Measurements from ENCODE around the gene ITSN1.
"Not testable (repeated sequence)": the region's sequence is repeated elsewhere in the genome, so short reads cannot be mapped to it uniquely, and the experiment has no call there.

The ITSN1 gene

DNA sequence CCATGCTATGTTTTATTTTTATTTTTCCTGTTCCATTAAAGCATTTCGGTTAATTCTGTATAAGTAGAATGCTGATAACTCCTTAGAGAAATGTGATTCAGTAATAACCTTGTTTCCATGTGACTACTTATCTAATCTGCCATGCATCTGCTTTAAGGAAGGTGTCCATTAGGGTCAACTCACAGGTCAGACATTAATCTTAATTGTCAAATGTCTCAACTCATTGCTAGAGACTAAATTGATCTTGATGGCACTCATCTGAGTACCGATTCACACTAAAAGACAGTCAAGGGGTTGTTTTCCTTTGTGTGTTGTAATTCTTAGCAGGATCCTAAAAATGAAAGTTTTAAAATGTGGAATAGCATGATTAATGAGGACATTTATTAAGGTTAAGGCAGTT, 41.8 kb downstream of the ITSN1 start:
- DNase-seq, result no peak

DNA sequence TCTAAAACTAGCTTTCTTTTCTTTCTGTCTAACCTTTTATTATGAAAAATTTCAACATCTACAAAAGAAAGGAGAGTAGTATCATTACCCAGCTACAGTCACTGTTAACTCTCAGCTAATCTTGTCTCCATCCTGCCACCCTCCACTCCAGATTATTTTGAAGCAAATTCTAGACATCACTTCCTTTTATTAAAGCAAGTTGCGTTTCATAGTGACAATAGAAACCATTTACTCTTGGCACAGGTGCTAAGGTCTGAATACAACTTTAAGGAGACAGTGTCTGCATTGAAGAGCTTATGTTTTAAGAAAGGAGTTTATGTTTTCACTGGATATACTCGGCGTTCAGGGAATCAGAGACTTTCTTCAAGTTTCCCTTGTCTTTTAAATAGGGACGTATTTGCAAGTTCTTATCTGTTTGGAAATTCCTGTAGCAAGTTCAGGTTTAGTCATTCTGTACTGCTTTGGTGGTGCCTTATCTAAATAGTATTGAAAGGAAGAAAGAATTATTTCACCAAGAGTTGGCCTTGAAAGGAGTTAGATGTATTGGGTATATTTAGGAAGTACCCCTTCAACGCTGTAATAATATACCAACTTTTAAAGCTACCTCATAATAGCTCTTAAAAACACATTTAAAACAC, 42.7 kb downstream of the ITSN1 start:
- no peak for DNase-seq

DNA sequence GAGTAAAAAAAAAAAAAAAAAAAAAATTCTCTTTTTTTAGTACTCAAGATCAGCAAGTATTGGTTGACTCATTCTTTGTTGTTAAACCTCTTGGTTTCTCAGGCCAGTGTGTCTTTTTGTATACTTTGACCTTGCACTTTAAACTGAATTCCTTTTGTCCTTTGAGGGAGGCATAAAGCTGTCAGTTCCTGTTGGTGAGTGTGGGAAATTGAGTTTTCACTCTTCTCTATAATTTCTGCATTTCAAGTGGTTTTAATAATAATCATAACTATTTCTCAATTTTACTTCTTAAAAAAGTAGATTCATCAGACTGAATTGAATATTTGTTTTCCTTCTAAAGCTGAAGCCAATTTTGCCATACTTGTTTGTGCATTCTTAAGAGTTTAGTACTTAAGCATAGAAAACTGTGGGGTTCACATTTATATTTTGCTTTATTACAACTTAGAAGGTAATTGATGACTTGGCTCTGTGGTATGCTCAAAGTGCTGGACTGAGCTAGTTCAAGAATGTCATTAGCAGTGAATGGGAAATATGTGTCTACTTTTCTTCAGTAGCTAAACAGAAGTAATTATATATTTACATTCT, 43.4 kb downstream of the ITSN1 start:
- no peak for DNase-seq

DNA sequence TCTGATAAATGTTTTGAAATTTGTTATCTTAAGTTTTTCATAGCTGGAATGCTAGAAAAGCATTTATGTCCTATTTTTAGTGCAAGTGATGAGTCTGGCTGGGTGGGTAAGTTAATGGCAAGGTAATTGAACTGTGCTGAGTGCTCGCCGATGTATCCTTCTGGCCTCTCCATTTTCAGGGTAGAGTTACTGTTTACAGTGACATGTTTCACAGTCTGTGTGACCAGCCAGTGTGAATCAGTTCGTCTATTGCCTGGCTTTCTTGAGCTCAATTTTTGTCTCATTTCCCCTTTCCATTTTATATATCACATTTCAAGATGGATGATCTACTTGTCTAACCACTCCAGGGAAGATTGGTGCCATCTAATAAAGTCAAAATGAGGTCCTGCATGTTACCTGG, 44.1 kb downstream of the ITSN1 start:
- DNase-seq, result no peak

DNA sequence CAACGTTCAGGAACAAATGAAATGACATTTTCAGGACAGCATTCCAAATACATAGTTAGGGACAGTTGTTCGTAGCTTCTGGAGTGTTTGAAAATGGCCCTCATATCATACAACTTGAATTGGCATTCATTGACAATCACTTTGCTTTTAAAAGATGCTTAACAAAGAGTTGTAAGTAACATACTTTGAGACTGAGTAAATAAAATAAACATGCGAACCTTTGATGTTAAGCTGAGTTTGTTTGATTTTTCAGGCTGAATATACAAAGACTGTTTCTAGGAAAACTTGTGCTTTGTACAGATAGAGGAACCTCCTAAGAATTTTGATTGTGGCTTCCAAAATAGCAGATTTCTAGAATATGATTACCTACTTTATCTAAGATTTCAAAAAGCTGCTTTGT, 45.3 kb downstream of the ITSN1 start:
- no peak for DNase-seq

DNA sequence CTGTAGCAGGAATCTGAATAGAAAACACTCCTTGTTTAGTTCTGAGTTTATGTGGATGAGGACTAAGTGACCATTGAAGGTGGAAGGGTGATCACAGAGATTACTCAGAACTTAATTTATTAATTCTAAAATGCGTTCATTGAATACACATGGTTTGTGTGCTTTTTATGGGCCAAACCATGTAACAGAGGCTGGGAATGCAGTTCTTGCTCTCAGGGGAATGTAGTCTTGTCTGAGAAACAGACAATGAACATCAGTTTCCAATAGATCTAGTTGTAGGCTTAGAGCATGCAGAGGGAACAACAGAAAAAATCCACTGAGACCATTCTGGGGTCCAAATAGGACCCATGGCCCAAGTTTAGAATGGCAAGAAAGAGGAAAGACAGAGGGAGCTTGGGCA, 46.1 kb downstream of the ITSN1 start:
- DNase-seq, result no peak

DNA sequence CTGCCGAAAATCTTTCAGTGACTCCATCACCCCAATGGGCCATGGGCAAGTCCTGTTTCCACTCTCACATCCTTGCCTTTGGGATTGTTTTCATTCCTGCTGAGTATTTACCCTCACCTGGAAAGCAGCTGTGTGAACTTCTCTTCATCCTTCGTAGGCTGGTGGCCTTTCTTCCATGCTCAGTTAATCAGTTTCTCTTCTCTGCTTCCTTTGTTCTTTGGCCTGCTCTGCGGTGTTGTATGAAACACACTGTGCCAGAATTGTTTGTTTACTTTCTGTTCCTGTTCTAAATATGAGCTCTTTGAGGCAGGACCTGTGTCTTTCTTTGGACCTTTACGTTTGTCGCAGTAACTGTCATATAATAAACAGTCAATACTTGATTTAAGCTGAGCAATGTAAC, 48.6 kb downstream of the ITSN1 start:
- DNase-seq, result no peak

DNA sequence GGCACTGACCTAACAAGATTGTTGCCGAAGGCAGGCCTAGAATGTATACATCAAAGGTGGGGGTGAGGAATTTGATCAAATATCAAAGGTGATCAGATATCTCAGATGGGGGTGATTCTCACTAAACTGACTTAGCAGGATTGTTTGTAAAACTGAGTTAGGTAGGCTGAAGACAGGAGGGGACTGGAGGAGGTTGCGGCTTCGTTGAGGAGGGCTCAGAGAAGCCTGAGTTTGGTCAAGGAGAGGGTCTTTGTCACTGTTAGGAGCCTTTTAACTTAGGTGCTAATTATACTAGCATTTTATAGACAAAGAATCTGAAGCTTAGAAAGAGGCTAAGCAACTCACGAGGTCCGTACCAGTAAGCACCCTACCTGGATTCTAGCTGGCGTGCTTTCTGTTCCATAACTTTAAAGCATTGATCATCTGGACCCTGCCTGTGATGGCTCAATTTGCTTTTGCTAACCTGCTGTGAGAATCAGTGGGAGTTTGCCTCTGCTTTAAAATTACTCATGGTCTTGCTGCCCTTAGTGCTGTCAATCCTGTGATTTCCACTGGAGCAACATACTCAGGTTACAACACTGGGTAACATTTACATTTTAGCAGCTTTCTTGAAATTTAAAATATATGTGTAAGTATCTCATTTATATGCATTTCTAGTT, 49.8 kb downstream of the ITSN1 start:
- no peak for DNase-seq

DNA sequence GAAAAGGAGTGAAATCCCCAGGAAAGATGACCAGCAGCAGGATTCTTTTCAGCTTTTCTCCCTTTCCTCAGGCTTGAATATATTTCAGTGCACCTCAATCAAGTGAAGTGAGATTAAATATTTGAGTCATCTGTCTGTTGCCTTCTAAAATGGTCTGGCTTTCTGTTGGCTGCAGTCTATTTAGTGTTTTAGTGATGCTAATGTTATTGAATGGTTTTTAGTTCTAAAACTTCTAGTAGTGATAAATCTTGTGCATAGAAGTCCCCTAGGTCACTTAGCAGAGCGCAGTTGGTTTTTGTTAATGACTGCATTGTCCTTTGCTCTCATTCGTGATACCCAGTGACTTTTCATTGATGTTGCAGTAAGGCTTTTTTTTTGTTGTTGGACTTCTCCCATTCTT, 53.5 kb downstream of the ITSN1 start:
- no peak for DNase-seq

DNA sequence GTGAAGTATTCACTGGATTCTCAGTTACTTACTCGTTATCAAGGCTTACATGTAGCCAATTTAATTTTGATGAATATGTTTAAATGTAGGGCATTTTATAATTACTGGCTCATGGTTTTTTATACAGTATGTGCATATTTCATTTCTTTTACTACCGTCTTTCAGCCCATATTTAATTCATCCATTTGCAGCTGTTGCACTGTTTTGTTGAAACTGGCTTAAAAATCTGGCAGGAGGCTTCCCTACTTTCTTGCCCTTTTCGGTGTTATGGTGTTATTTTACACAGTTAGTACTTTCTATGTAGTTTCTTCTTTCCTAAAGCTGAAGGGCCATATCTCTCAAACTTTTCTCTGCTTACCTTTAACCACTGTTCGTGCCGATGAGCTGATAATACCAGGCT, 54.2 kb downstream of the ITSN1 start:
- no peak for DNase-seq

DNA sequence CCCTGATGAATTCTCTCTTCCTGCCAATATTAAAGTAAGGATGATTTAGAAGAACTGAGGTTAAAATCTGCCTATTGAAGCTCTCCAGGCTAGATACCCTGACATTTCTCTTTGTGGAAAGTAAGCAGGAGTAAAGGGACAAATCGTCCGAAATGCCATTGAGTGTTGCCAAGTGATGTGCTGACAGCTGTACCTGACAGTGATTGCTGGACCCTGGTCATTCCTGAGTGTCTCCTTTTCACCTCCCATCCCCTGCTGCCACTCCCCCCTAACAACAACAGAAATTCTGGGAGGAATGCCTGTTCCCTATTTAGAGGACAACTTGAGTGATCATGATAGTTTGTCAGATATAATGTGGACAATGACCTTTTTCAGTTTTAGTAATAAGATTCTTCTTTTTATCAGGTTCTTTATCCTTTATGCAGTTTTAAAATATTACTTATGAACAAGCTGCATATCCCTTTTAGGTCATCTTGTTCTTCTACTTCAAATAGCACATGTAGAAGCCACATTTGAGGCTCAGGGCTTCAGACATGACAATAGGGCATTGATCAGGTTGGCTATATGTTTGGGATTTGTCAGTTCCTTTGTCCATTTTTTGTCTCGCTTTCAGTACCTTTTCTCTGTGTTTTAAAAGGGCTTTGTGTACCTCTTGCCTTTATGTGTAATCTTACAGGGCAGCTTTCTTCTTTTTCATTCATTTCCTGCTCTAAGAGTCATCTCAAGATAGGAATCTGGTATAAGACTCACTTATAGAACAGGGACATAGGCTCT, 56.0 kb downstream of the ITSN1 start:
- no peak for DNase-seq

DNA sequence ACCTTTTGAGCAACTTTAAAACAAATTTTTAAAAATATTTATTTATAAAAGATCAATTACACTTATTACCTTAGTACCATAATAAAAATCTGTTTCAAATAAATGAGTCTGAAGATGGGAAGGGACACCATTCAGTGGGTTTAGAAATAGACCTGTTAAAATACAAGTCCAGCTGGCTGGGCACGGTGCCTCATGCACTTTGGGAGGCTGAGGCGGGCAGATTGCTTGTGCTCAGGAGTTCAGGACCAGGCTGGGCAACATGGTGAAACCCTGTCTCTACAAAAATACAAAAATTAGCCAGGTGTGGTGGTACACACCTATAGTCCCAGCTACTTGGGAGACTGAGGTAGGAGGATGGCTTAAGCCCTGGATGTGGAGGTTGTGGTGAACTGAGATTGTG, 57.0 kb downstream of the ITSN1 start:
- DNase-seq, result no peak

DNA sequence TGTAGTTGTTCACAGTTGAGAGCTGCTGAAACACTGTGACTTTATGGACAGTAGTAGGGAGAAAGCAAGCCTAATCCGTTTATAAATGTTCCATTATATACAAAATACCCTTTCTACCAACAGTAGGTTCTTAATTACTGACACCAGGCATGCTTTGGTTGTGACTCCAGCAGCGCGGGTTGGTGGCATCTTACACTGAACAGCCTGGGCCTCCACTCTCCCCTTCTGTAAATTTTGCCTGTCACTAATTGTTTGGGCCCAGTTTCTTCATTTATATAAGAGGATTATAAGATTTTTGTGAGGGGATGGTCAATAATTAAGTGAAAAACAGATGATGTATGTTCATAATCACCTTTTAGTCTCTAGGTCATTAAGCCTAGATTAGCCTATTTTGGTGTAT, 58.2 kb downstream of the ITSN1 start:
- no peak for DNase-seq

DNA sequence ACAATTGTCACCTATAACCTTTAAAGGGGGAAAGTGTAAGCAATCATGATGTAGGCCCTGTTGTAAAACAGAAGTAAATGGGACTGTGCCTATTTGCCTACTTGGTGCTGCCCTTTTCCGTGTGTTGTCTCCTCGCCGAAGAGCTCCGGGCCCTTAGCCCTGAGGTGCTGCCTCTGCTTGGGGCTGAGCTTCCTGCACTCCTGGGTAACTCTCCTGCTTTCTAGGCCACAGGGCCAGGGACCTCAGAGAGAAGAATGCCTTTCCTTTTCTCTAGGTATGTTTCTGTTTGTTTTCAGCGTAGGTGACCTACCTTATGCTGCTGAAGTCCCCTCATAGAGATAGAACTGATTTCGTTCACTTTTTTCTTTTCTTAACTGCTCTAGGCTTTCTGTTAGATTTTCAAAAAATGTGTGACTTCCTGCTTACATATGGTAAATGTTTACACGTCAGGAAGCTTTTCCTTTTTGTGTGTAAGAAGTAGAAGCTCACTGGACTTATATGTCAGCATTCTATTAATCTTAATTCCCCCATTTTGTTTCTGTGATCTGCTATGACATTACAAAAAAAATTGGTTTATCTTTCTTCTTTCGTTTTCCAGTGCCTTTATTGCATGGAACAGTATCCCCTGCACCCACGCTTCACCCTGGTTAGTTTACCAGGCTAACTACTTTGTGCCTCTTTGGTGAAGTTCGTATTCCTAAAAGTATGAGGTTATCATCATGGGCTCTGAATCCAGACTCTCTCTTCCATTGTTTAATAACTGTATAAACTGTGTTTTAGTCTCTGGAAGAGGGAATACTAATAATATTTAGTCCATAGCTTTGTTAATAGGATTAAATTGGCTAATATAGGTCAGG, 61.7 kb downstream of the ITSN1 start:
- DNase-seq, result no peak

DNA sequence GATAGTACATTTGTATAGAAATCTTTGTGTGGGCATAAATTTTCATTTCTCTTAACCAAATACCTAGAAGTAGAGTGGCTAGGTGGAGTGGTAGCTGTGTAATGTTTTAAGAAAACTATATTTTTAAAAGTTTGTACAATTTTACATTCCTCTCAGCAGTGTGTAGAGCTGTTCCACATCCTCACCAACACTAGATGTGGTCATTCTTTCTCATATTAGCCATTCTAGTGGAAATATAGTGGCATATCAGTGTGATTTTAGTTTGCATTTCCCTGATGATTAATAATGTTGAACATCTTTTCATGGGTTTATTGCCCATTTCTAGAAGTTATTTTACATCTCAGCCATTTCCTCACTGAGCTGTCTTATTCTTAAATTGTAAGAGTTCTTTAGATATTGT, 65.5 kb downstream of the ITSN1 start:
- no peak for DNase-seq

DNA sequence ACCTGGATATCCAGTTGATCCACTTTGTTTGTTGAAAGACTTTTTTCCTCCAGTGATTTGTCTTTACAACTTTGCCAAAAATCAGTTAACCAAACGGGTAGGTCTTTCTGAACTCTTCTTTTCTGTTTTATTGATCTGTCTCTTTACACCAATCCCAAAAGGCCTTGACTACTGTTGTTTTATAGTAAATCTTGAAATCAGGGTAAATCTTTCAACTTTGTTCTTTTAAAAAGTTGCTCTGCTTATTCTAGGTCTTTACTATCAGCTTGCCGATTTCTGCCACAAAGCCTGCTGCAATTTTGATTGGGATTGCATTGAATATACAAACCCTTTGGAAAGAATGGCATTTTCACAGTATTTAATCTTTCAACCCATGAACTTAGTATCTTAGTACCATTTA, 66.6 kb downstream of the ITSN1 start:
- DNase-seq, result no peak

DNA sequence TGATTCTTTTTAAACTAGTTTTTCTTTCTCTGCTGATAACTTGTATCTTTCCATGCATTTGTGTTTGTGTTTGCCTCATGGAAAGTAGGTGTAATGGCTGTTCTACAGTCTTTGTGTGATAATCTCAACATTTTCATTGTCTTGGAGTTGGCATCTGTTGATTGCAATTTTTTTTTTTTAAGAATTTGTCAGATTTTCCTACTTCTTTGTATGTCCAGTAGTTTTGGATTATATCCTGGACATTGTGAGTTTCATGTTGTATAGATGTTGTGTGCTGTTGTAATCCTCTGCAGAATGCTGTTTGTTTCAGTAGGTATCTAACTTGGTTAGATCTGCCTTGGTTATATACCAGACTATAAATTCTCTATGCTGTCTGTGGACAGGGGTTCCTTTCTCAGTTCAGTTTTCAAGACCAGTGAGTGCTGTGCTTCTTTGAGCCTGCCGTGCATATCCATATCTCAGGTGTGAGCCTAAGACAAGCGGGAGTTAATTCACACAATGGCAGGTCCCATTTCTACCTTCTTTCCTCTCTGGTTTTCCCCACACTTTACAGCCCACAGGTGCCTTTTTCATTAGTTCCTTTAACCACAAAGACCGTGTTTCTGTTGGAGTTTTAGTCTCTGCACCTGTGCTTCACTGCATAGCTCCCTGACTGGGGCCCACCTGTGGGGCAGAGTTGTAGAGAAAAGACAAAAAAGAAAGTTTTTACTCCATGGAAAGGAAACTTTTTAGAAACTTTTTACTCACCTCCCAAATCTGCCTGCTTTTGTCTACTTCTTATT, 69.9 kb downstream of the ITSN1 start:
- DNase-seq, result no peak

DNA sequence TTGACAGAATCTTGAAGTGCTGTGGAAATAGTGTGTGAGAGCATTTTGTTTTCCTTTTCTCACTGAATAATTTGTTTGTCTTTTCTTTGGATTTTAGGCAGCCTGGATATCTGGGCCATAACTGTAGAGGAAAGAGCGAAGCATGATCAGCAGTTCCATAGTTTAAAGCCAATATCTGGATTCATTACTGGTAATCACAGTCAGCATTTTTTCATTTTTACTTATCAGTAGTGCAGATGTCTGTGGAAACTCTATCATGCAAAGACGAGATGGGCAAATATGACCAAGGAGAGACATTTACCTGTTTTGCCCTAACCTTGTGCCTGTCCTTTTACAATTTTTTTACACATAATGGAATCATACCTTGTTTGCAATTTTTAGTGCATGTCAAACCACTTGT, 78.8 kb downstream of the ITSN1 start:
- no peak for DNase-seq

DNA sequence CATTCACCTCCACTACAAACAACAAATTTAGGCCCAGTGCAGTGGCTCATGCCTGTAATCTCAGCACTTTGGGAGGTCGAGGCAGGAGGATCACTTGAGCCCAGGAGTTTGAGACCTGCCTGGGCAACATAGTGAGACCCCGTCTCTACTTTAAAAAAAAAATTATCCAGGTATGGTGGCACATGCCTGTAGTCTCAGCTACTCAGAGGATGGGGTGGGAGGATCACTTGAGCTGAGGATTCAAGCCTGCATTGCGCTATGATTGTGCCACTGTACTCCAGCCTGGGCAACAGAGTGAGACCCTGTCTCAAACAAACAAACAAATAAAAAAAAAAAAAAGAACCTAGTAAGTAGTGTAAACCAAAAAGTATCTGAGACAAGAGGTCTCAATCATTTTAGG, 86.8 kb downstream of the ITSN1 start:
- not testable (repeated sequence) for DNase-seq

DNA sequence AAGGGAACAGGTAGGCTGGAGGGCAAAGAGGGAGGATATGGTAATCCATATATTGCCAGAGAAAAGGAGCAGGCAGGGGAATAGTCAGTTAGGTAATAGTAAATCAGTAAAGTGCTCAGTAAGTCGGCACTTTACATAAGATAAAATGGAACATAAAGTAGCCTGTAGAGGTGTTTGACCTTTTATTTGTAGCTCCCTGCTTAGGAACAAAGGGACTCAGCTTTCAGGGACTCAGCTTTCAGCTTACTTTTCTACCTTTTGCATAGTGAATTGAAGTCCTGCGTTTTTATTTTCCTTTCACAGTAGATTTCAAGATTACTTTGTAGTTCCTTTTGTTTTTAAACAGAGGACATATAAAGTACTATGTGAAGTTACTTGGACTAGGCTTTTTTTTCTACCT, 87.3 kb downstream of the ITSN1 start:
- no peak for DNase-seq

DNA sequence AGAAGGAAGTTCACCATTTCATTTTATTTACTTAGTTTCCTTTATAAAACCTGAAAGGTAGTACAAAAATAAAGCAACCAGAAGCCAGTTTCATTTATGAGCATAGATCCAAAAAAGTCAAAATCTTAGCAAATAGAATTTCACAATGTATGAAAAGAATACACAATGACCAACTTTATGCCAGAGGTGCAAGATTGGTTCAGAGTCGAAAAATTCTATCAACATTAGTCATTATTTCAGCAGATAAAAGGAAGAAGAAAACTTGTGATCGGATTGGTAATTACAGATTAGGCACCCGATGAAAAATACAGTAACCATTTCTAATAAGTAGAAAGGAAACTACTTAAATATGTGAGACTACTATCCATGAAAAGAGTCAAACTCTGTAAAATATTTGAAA, 89.1 kb downstream of the ITSN1 start:
- DNase-seq, result no peak

DNA sequence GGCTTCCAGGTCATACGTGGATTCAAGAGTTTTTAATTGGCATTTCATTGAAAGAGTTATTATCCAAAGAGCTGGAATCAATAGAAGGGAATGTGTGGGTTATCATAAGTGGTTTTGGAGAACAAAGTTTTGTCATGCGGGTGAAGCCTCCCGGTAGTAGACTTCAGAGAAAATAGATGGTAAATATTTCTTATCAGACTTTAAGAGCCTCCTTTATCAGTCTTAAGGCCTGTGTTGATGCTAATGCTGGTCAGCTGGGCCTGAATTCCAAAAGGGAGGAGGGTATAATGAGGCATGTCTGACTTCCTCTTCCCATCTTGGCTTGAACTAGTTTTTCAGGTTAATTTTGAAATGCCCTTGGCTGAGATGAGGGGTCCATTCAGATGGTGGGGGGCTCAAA, 89.7 kb downstream of the ITSN1 start:
- no peak for DNase-seq
